HS-5 (cell line): Measurements from ENCODE around the gene TMEM175.

ENCODE experiments used
- DNase-seq: peaks from one replicate; pipeline ENCODE4 v3.0.0-alpha.2; 2012; ENCODE audit warnings: low read depth

Gene TMEM175

DNA sequence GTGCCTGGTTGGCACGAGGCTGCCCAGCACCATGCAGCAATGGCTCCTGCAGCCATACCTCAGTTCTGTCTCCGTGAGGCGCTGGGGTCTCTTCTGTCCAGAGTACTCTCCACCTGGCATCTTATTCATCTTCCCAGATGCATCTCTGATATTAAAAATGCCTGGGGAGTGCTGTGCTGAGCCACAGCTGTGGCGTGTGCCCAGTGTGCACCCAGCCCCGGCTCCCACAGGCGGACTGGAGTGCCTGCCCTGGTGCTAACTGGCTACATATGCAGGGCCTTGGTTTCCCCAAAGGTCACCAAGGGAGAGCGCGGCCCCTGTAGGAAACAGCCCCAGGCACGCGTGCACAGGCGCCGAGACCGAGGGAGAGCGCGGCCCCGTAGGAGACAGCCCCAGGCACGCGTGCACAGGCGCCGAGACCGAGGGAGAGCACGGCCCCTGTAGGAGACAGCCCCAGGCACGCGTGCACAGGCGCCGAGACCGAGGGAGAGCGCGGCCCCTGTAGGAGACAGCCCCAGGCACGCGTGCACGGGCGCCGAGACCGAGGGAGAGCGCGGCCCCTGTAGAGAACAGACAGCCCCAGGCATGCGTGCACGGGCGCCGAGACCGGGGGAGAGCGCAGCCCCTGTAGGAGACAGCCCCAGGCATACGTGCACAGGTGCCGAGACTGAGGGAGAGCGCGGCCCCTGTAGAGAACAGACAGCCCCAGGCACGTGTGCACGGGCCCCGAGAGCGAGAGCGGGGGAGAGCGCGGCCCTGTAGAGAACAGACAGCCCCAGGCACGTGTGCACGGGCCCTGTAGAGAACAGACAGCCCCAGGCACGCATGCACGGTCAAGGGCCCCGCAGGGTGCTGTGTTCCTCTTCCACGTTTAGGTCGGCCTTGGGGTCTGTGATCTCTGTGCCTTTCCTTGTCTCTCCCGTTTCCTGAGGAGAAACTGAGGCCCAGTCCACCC is 14.5 kb downstream of the TMEM175 start:
- DNase-seq = no peak

DNA sequence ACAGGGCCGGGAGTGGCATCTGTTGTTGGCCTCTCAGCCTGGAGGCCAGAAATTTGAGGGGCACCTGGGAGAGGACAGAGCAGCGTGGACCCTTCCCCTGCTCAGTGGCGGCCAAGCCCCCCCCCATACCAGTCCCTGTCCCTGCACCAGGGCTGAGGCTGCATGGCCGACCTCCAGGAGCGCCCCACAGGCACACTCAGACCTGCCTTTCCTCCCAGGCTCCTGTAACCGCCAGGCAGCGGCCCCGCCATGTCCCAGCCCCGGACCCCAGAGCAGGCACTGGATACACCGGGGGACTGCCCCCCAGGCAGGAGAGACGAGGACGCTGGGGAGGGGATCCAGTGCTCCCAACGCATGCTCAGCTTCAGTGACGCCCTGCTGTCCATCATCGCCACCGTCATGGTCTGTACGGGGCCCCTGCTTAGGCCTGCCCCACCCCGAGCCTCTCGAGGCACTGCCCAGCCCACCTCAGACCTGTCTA is 15.3 kb downstream of the TMEM175 start:
- DNase-seq = no peak

DNA sequence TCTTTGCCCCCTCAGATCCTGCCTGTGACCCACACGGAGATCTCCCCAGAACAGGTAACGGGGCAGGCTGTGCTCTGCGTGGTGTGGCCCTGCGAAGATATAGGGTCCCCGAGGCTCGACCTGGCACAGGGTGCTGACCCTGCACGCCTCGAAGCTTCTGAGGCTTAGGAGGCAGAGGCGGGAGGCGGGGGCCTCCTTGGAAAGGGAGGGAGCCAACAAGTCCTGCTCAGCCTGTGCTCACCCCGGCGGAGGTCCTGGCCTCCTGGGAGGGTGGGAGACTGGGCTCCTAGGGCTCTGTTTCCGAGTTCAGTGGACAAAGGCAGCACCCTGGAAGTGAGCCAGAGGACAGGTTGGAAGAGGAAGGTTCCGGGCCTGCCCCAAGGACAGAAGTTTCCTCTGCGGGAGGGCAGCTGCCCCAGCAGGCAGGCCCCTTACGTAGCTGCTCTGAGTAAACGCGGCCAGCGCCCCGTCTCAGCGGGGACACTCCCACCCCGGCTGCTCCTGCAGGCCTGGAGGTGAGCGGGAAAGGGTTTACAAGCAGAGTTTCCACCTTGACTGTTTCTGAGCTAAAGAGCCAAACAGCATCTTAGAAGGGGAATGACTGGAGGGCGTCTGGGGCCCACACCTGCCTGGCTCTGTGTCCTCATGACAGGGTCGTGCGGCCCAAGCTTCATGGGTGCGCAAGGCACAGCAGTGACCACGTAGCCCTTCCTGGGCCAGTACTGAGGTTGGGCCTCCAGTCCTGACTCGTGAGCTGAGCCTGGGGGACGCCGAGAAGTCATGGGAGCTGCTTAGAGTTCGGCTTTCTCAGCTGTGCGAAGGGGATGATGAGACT is 16.1 kb downstream of the TMEM175 start:
- no peak for DNase-seq

DNA sequence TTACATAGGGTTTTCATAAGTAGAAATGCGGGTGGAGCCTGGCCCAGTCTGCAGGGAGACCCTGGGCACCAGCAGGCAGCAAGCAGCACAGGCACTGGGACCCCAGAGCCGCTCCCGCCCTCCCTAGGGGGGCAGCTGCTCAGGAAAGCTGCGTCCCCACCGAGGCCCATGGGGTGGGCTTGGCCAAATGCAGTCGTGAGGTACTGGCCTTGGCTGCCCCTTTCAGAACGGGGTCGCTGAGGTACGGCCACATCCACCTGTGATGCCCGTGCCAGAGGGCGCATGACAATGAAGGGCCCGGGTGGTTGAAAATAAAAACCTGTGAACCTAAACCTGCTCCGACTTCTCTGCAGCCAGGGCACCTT is 16.7 kb downstream of the TMEM175 start:
- no peak for DNase-seq

DNA sequence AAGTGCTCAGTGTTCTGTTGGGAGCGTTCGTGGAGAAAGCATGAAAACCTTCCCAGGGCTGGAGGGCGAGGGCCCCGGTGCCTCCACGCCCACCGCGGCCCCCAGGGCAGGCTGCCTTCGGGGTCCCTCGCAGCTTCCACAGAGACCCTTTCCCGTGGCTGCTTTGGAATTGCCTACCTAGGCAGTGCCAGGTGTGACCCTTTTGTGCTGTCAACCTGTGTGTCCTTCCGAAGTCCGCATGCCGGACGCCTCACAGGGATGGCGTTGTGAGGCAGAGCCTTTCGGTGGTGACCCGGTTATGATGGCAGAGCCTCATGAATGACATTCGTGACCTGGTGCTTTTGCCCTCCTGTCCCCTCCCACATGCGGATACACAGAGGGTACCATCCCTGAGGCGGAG is 17.4 kb downstream of the TMEM175 start:
- no peak for DNase-seq

DNA sequence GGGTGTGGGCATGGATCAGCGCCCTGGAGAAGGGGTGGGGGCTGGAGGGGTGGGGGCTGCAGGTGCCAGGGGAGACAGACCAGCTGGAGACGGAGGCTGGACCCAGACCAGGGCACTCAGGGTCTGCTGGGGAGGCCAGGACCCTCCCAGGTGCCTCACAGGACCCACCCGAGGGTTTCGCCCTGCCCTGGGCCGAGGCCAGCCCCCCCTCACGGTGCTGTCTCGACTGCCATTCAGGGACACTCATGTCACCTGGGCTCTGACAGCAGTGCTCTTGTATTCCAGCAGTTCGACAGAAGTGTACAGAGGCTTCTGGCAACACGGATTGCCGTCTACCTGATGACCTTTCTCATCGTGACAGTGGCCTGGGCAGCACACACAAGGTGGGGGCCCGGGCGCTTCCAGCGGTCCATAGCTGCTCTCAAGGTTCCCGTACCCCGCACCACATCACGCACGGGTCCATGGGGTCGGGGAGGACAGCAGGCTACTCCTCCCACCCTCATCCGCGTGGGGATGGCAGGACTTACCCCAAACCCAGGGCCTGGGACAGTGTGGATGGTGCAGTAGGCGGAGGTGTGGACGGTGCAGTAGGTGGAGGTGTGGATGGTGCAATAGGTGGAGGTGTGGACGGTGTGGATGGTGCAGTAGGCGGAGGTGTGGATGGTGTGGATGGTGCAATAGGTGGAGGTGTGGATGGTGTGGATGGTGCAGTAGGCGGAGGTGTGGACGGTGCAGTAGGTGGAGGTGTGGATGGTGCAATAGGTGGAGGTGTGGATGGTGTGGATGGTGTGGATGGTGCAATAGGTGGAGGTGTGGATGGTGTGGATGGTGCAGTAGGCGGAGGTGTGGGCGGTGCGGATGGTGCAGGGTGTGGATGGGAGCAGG is 18.1 kb downstream of the TMEM175 start:
- no peak for DNase-seq

DNA sequence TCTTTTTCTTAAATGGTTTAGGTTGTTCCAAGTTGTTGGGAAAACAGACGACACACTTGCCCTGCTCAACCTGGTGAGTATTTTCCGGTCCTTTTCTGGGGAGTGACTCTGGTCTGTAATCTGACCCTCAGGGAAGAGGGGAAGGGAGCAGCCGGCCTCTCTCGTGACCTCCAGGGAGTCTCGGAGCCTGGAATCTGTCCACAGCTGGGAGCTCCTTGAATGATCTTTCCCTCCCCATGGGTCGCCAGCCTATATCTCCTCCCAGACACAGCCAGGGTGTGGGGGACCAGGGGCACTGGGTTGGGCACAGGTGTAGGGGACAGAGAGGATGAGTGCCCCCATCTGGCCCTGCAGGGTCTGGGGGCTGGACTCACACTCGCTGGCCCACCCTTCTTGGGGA is 18.9 kb downstream of the TMEM175 start:
- DNase-seq = no peak

DNA sequence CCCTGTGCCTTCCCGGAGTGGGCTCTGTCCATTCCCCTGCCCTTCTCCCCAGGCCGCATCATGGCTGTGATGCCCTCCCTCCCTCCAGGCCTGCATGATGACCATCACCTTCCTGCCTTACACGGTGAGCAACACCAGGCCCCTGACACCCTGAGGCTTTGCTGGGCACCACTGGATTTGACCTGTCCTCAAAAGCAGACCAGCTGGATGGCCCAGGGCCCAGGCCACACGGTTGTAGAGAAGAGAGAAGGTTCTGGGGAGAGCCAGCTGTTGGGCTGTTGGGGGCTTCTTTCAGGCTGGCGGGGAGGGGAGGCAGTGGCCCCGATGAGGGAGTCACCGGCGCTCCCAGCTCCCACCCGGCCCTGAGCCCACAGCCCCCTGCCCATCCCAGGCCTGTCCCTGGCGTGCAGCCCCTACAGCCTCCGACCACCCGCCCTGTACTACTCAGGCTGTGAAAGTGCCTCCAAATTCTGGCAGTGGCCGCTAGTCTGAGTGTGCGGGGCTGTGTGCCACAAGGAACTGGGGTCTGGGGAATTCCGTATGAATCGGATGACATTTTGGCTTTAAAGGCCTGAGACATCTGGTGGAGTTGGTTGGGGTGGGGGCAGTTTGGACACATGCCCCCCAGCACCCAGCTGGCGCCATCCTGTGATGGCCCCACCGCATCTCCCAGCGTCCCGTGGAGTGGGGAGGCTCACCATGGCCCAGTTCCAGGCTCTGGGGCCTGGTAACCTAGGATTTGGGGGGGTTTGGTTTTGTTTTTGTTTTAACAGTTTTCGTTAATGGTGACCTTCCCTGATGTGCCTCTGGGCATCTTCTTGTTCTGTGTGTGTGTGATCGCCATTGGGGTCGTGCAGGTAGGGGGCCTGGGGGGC is 19.6 kb downstream of the TMEM175 start:
- no peak for DNase-seq

DNA sequence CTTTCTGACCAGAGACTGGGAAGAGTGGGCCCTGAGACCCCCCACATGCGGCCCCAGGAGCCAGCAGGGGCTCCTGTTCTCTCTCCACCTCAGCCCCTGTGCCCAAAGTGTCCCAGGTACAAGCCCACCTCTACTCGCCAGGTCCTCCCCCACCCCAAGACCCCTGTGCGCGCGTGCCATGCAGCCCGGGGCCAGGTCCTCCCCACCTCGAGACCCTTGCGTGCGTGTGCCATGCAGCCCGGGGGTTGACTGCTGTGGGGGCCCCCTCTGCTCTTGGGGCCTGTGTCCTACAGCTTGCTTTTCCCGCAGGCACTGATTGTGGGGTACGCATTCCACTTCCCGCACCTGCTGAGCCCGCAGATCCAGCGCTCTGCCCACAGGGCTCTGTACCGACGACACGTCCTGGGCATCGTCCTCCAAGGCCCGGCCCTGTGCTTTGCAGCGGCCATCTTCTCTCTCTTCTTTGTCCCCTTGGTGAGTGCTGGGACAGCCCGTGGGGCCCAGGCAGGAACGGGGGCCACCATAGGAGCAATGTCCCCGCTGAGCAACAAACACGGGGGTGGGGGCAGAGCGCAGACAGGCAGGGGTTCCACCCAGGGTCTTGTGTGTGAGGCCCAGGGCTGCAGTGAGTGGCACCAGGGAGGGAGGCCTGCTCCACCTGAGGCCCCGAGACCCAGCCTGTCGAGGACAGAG is 20.8 kb downstream of the TMEM175 start:
- no peak for DNase-seq

DNA sequence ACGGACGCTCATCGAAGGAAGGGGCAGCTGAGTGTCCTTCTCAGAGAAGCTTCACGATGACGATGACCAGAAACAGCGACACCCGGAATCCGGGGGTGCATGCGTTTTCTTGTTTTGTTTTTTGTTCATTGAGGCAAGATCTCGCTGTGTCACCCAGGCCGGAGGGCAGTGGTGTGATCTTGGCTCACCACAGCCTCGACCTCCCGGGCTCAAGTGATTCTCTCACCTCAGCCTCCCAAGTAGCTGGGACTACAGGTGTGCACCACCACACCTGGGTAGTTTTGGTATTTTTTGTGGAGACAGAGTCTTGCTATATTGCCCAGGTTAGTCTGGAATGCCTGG is 21.3 kb downstream of the TMEM175 start:
- no peak for DNase-seq

DNA sequence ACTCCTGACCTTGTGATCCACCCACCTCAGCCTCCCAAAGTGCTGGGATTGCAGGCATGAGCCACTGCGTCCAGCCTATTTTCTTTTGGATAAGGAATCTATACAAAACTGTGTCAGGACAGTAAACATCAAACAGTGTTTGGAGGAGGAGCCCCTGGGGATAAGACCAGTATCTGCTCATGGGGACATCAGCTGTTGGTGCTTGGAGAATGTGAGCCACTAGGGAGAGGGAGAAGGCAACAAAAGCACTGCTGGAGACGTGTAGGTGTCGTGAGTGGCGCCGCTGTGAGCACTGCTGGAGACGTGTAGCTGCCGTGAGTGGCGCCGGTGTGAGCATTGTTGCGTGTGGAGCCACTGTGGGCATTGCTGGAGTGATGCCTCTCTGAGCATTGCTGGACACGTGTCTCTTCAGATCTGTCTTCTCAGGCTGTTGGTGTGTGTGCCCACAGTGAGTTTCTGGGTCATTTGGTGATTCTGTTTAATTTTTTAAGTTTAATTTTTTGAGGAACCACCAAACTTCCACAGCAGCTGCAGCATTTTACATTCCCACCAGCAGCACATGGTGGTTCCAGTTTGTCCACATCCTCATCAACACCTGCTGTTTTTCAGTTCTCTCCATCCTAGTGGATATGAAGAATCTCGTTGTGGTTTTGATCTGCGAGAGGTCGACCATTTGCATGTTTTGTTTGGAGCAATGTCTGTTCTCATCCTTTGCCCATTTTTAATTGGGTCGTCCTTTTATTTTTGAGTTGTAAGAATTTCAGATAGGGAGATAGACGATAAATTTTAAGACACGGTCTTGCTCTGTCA is 22.2 kb downstream of the TMEM175 start:
- DNase-seq = no peak

DNA sequence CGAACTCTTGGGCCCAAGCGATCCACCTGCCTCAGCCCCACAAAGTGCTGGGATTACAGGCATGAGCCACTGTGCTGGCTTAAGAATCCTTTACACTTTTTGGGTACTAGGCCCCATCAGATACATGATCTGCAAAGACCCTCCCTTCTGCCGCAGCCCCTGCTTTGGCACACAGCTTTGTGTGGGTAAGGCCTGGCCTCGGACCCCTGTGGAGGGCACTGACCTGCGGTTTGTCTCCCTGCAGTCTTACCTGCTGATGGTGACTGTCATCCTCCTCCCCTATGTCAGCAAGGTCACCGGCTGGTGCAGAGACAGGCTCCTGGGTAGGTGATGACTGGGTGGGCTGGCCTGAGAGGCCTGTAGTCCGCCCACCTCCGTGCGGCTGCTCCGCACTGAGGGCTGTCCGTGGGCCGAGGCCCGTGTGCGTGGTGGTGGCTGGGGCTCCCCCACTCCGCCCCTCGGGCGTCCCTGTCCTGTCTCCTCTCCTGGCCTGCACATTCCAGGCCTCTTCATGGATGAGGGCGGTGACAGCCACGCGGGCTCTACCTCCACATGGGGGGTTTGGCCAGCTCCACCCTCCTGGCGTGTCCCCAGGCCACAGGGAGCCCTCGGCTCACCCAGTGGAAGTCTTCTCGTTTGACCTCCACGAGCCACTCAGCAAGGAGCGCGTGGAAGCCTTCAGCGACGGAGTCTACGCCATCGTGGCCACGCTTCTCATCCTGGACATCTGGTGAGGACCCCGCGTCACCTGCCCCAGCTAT is 23.1 kb downstream of the TMEM175 start:
- no peak for DNase-seq

DNA sequence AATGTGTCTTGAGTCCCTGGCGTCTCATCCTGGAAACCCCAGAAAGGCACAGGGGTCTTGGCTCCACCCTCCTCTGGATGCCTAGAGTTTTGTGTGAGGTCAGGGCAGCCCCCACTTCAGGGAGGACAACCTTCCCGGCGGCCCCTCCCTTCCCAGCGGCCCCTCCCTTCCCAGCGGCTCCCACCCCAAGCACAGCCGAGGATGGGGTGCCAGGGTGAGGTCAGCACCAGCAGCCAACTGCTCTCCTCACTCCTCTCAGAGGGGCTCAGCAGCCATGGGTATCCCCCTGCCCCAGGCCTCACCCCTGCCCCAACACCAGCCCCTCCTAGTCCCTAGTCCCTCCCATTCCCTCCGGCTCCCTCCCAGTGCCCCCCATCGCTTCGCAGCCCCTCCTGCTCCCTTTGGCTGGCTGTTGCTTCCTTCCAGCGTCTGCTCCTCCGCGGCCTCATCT is 23.7 kb downstream of the TMEM175 start:
- DNase-seq = no peak

DNA sequence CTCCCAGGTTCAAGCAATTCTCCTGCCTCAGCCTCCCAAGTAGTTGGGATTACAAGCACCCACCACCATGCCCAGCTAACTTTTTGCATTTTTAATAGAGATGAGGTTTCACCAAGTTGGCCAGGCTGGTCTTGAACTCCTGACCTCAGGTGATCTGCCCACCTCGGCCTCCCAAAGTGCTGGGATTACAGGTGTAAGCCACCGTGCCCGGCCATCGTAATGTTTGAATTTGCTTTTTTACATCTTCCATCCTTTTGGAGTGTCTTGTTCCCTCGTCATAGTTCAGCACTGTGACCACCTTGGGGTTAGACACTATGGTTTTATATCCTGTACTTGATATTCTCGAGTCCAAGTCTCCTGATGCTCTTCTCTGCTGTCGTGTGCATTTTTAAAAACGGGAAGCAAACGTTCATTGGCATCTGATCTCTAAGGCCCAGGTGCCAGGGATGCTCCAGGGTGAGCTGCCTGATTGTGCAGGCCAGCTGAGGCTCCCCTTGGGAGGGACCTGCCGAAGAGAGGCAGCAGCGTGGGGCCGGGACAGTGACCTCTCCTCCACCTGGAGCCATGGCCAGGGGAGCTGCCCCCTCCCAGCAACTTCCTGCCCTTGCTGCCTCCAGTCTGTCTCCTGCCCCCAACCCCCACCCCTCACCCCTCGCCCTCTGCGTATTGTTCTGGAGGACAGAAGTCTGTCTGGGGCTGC is 24.4 kb downstream of the TMEM175 start:
- no peak for DNase-seq

DNA sequence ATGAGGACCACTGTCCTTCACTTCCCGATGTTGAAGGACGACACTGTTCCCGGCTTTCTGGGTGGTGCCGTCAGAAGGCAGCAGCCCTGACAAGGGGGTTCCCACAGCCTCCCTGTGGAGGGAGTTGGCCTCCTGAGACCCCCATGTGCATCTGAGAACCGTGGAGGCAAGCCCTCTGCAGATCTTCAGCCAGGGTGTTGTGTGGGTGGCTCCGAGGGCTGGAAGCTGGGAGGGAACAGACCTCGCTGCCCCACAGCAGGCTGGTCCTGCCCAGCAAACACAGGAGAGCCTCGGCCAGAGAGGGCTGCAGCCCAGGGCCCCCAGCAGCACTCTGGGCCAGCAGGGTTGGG is 24.9 kb downstream of the TMEM175 start:
- DNase-seq = no peak

DNA sequence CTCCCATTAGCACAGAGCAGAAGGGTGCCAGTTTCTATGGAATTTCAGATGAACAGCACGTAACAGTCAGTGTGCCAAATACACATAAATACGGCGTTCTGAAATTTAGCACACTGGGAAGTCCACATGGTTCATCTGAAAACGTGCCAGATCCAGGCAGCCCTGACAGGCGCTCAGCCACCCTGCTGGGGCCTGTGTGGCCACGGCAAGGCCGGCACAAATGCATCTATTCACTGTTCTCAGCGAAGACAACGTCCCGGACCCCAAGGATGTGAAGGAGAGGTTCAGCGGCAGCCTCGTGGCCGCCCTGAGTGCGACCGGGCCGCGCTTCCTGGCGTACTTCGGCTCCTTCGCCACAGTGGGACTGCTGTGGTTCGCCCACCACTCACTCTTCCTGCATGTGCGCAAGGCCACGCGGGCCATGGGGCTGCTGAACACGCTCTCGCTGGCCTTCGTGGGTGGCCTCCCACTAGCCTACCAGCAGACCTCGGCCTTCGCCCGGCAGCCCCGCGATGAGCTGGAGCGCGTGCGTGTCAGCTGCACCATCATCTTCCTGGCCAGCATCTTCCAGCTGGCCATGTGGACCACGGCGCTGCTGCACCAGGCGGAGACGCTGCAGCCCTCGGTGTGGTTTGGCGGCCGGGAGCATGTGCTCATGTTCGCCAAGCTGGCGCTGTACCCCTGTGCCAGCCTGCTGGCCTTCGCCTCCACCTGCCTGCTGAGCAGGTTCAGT is 25.5 kb downstream of the TMEM175 start:
- no peak for DNase-seq

DNA sequence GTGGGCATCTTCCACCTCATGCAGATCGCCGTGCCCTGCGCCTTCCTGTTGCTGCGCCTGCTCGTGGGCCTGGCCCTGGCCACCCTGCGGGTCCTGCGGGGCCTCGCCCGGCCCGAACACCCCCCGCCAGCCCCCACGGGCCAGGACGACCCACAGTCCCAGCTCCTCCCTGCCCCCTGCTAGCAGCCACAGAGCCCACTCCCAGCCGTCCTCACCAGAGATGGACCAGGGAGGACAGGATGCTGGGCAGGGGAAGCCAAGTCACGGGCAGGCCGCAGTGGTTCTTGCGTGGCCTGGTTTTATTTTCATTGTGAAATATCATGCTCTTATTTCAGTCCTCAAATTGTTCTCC is 26.0 kb downstream of the TMEM175 start:
- no peak for DNase-seq
